HG03135 (cell line): ENCODE results near the gene GPR155.
"Not testable (repeated sequence)": the region's sequence is repeated elsewhere in the genome, so short reads cannot be mapped to it uniquely, and the experiment has no call there.

ENCODE experiments used
- ATAC-seq: cut with Tn5 transposase; IDR thresholded peaks from one replicate; pipeline ENCODE4 v1.9.1; 2021; ENCODE audit warnings: mild to moderate bottlenecking, moderate library complexity; ENCODE audit not compliant: unreplicated experiment

The GPR155 gene

GRCh38 chr2:174493549-174494331 is 6.9 kb upstream of the GPR155 start:
- ATAC-seq: peak; percentile 39

GRCh38 chr2:174492963-174493431 is 6.2 kb upstream of the GPR155 start:
- peak; percentile 93 for ATAC-seq

GRCh38 chr2:174491947-174492346 is 5.1 kb upstream of the GPR155 start:
- ATAC-seq: no peak

- ATAC-seq: no peak
Observed at GRCh38 chr2:174490051-174490450, 3.2 kb upstream of the GPR155 start.

- ATAC-seq: not testable (repeated sequence)
Observed at GRCh38 chr2:174489520-174489919, 2.7 kb upstream of the GPR155 start.

GRCh38 chr2:174487820-174488162 is 962 bp upstream of the GPR155 start:
- ATAC-seq: no peak

- ATAC-seq: peak; percentile 79
Observed at GRCh38 chr2:174487108-174487819, 435 bp upstream of the GPR155 start.

- ATAC-seq: peak; percentile 24
Observed at GRCh38 chr2:174485788-174486562, 854 bp downstream of the GPR155 start.

- ATAC-seq: not testable (repeated sequence)
Observed at GRCh38 chr2:174485045-174485444, 1.8 kb downstream of the GPR155 start.

- no peak for ATAC-seq
Observed at GRCh38 chr2:174484573-174484972, 2.3 kb downstream of the GPR155 start.

- no peak for ATAC-seq
Observed at GRCh38 chr2:174482854-174483253, 4.0 kb downstream of the GPR155 start.

- no peak for ATAC-seq
Observed at GRCh38 chr2:174477759-174478158, 9.1 kb downstream of the GPR155 start.

GRCh38 chr2:174473796-174474195 is 13.0 kb downstream of the GPR155 start:
- no peak for ATAC-seq

- no peak for ATAC-seq
Observed at GRCh38 chr2:174465327-174465726, 21.5 kb downstream of the GPR155 start.

- ATAC-seq: no peak
Observed at GRCh38 chr2:174461221-174461620, 25.6 kb downstream of the GPR155 start.

- no peak for ATAC-seq
Observed at GRCh38 chr2:174454566-174454965, 32.3 kb downstream of the GPR155 start.

- ATAC-seq: no peak
Observed at GRCh38 chr2:174450021-174450816, 36.6 kb downstream of the GPR155 start.

- no peak for ATAC-seq
Observed at GRCh38 chr2:174449033-174449432, 37.8 kb downstream of the GPR155 start.

GRCh38 chr2:174446531-174446930 is 40.3 kb downstream of the GPR155 start:
- ATAC-seq: no peak

GRCh38 chr2:174445248-174445647 is 41.6 kb downstream of the GPR155 start:
- no peak for ATAC-seq

- no peak for ATAC-seq
Observed at GRCh38 chr2:174444761-174445160, 42.1 kb downstream of the GPR155 start.
